Psoas muscle (tissue), 8 donors: ENCODE results near the gene ARMC7. TPM values are rescaled to one million over a fixed set of nuclear protein-coding genes. Genes with fewer than 3 reads are reported as not detected.

Experiments
- ATAC-seq, 4 donors: fragments of 200-7000 bp; cut with Tn5 transposase; one replicate each; pipeline ENCODE4 v1.9.1; 2020; ENCODE audit warnings: moderate library complexity in 3 of 4, mild to moderate bottlenecking in 2 of 4
- DNase-seq, 2 donors: peaks; one replicate each; pipeline ENCODE4 v3.0.0-alpha.2; 2020
- H3K27ac ChIP-seq: fragments of 200-600 bp; one replicate; pipeline ENCODE4 v1.8.0; 2022
- H3K27me3 ChIP-seq, 3 donors: fragments of 200-600 bp in 1 of 3; one replicate each; pipeline versions ENCODE4 v1.6.1 to v1.8.0; 2013 to 2022; ENCODE audit warnings: low read length in 2 of 3, mild to moderate bottlenecking in 2 of 3, moderate library complexity in 1 of 3; ENCODE audit not compliant: insufficient read depth in 3 of 3
- H3K36me3 ChIP-seq, 2 donors: fragments of 200-600 bp in 1 of 2; one replicate each; pipeline versions ENCODE4 v1.6.1 to v1.8.0; 2013 to 2022; ENCODE audit warnings: low read depth in 1 of 2, mild to moderate bottlenecking in 1 of 2, moderate library complexity in 1 of 2; ENCODE audit not compliant: insufficient read depth in 1 of 2
- H3K4me1 ChIP-seq: fragments of 200-600 bp; one replicate; pipeline ENCODE4 v1.8.0; 2022
- H3K4me3 ChIP-seq: fragments of 200-600 bp; one replicate; pipeline ENCODE4 v1.8.0; 2022; ENCODE audit warnings: mild to moderate bottlenecking
- H3K9me3 ChIP-seq: fragments of 200-600 bp; one replicate; pipeline ENCODE4 v1.8.0; 2022
- WGBS, 3 donors: extraction: QIAGEN DNeasy Blood & Tissue Kit; methylation state at CpG; one replicate each; pipeline versions ENCODE4 v1.1.6 to v1.1.7; 2013; 5-methylcytosine and 5-hydroxymethylcytosine counted together
- intact Hi-C, 2 donors: fragments of 100-400 bp; cut with DNase I; formaldehyde crosslinking; loops; one replicate each; pipeline versions ENCODE4 v1.11.0 to v1.14.2; 2022
- long read RNA-seq, 2 donors: library from polyadenylated mRNA; unstranded; transcript quantifications; one replicate each; pipeline ENCODE4 v2.0.0, GENCODE V29; 2021
- polyA plus RNA-seq, 3 donors: library from polyadenylated mRNA; stranded (reverse); fragments of 200-250 nt; gene quantifications; one replicate each; pipeline ENCODE4 v1.2.3, GENCODE V29; 2013
- total RNA-seq, 4 donors: library from RNA; stranded (reverse); fragmentation: NEBNext Ultra II Directional in 2 of 4; extraction: Animal tissue kit (Norgen Biotek cat#: 25700) in 2 of 4; gene quantifications; one replicate each; pipeline versions ENCODE4 v1.2.1 to v1.2.4, GENCODE V29; 2021 to 2023
- TF ChIP-seq, protein P1 (sequence below): fragments of 200-600 bp; IDR thresholded peaks from one replicate; pipeline ENCODE4 v1.8.0; 2022; ENCODE audit warnings: antibody characterized with exemption
- donor health status: healthy with polysubstance abuse.
- donor health status: DM: no; HTN: no; CAD: no; lungs with moderate emphysema.
- donor health status: Bipolar disorder and iron deficiency.
- donor health status: healthy.
- donor health status: DM: yes; HTN: yes; CAD: no.
- donor health status: DM: no; HTN: no; CAD: no.
- donor health status: DM: no; HTN: no; CAD: no.
- donor health status: DM: yes; HTN: yes; CAD: no.

Gene ARMC7
- total RNA-seq (1 to 10 TPM; 2.7 to 7.0 (median 3.6) TPM), polyA plus RNA-seq (1 to 10 TPM; 3.3 to 6.4 (median 4.9) TPM)
- long read RNA-seq, donor 1: 0 reads
- long read RNA-seq, donor 2, transcript ARMC7-201 (3 exons, 2,126 nt): major isoform, 6 of 10 reads
- long read RNA-seq, donor 2, partial matches to known transcripts: 1 of 10 reads
- long read RNA-seq, donor 2, other reads (novel, unspliced or antisense): 2 of 10 reads

DNA sequence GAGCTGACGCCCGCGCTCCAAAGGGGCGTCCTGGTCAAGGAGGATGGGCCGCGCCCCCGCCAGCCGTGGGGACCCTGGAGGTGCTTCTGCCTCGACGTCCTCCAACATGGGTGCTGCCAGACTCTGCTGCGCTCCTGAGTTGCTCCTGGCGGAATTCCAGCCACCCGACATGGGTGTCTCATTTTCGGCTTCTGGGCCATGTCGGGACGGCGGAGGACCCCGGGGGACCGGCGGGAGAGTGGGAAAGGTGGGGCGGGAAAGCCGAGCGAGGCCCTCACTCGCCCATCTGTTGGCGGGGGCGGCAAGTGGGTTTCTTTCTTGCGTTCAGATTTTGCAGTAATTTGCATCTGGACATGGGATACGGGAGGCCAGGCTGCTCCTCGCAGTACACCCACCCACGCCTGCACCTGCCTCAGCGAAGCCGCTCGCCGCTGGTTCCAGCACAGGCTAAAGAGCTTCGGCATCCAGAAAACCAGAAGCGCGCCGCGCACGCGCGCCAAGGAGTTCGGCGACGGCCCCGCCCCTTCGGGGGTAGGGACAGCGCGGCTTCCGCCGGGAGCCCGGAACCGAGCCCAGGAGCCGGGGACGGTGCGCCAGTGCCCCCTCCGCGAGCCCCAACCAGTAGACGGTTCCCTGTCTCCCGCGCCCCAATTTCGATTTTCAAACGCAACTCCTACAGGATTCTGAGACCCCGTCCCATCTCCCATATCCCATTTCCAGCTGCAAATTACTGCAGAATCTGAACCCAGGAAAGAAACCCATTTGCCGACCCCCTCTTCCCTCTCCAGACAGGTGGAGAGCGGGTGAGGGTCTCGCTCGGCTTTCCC is at the start of gene ARMC7:
ARMC7 (plus strand) TSS at position 563 of the 827 bp plus-strand sequence. CDS start 320 bp downstream, outside the sequence.
- peaks cover 7% of the 10 kb centered on the region for H3K4me1 ChIP-seq
- intact Hi-C loops: loop anchor here (5.0 to 10.0 kb wide), 3 partner anchors 68 to 145 kb away; no protein-coding TSS in a partner anchor
- DNase-seq (peak; percentile 88 to 96), ATAC-seq (peak; percentile 86 to 90 (median 88))
- H3K36me3 ChIP-seq: peaks cover 0 to 4% of the 10 kb centered on the region in 2 donors
- H3K27ac ChIP-seq: peak within 1 kb of the TSS; percentile 74
- peak within 1 kb of the TSS; percentile 88 for H3K4me3 ChIP-seq
- H3K27me3 ChIP-seq: no peaks in the 10 kb centered on the region
- 1% methylated on average over 40 to 68 of the region's 68 CpGs for WGBS, 3 donors
- TF ChIP-seq, protein P1, sequence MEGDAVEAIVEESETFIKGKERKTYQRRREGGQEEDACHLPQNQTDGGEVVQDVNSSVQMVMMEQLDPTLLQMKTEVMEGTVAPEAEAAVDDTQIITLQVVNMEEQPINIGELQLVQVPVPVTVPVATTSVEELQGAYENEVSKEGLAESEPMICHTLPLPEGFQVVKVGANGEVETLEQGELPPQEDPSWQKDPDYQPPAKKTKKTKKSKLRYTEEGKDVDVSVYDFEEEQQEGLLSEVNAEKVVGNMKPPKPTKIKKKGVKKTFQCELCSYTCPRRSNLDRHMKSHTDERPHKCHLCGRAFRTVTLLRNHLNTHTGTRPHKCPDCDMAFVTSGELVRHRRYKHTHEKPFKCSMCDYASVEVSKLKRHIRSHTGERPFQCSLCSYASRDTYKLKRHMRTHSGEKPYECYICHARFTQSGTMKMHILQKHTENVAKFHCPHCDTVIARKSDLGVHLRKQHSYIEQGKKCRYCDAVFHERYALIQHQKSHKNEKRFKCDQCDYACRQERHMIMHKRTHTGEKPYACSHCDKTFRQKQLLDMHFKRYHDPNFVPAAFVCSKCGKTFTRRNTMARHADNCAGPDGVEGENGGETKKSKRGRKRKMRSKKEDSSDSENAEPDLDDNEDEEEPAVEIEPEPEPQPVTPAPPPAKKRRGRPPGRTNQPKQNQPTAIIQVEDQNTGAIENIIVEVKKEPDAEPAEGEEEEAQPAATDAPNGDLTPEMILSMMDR: no peak
- no peaks in the 10 kb centered on the region for H3K9me3 ChIP-seq

DNA sequence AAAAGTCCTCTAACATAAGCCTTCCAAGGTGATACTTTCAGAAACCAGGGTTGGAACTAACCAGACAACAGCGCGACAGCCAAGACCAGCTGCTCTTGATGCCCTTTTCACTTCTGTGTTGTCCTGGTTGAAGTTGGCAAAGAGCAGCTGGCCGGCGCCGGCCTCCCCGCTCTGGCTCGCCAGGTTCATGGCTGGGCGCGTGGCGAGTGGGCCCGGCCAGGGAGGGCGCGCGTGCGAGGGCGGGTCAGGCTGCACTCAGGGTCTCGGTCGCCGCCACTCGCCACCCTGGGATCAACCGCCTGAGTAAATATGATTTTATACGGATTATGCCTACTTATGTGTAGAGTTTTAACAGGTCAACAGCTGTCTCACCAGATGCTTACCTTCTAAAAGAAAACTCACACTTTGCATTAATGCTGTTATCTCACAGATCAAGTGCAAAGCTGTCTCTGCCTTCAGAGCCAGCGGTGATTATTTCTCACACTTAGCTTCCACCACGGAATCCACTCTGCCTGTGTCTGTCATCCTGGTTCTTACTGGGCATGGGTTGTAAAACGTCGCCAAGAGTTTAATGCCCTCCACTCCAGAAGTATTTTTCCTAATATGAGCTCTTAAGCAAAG is 49.2 kb upstream of the ARMC7 start:
- H3K27me3 ChIP-seq: no peaks in the 10 kb centered on the region
- intact Hi-C loops: no loop called here
- H3K4me1 ChIP-seq: peaks cover 10% of the 10 kb centered on the region
- peaks cover 3 to 65% of the 10 kb centered on the region in 2 donors for H3K36me3 ChIP-seq
- WGBS, 3 donors: 40 to 59% (median 42%) methylated on average over 26 of the region's 26 CpGs
- DNase-seq (peak; percentile 55 to 81), ATAC-seq (peak; percentile 81 to 94 (median 92))
- H3K9me3 ChIP-seq: no peaks in the 10 kb centered on the region
- no peak overlapping the region for H3K4me3 ChIP-seq
- TF ChIP-seq, protein P1: no peak
- H3K27ac ChIP-seq: peak overlapping the region; percentile 81

DNA sequence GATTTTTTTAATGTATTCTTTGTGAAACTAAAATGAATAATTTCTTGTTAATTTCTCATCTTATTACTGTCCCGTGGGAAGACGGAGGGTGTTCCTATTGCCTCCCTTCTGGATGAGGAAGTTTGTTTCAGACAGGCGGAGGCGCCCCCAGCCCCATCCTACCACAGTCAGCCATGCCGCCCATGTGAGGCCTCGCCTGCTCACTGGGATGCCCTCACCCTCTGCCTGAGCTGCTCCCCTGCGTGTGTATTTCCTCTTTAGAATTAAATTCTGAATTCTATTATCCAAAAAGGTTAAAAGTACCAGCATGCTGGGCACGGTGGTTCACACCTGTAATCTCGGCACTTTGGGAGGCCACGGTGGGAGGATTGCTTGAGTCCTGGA is 48.7 kb upstream of the ARMC7 start:
- TF ChIP-seq, protein P1: no peak
- 93 to 96% (median 96%) methylated on average over 10 of the region's 10 CpGs for WGBS, 3 donors
- Histone ChIP-seq H3K36me3 (peaks cover 3 to 62% of the 10 kb centered on the region in 2 donors), H3K27ac (peak overlapping the region; percentile 81), H3K27me3 (no peaks in the 10 kb centered on the region), H3K4me3 (no peak overlapping the region), H3K9me3 (no peaks in the 10 kb centered on the region), H3K4me1 (peaks cover 10% of the 10 kb centered on the region)
- no peak for ATAC-seq
- DNase-seq: no peak
- intact Hi-C loops: no loop called here

DNA sequence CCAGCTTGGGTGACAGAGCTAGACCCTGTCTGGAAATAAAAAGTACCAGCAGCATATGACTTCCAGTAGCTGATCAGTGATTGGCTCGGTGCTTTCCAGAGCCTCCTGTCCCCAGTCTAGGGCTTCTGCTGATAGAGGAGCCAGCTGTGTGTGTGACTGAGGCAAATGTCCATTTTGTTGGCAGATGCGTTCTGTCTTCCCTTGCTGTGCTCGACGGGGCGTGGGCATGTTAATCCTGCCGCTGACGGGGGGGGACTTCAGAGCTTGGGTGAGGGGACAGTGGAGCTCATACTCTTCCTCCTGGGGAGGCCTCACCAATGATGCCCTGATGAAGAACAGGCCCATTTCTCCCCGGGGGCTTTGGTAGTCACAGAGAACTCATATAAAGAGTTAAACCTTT is 48.2 kb upstream of the ARMC7 start:
- intact Hi-C loops: no loop called here
- peaks cover 3 to 57% of the 10 kb centered on the region in 2 donors for H3K36me3 ChIP-seq
- ATAC-seq (no peak), DNase-seq (no peak)
- H3K27ac ChIP-seq: no peak overlapping the region
- no peaks in the 10 kb centered on the region for H3K27me3 ChIP-seq
- no peak overlapping the region for H3K4me3 ChIP-seq
- TF ChIP-seq, protein P1: no peak
- WGBS, 3 donors: 83 to 88% (median 84%) methylated on average over 8 of the region's 8 CpGs
- peaks cover 10% of the 10 kb centered on the region for H3K4me1 ChIP-seq
- no peaks in the 10 kb centered on the region for H3K9me3 ChIP-seq
